HG03060 (cell line): ENCODE results near the gene LY86.

Source experiments
- ATAC-seq: cut with Tn5 transposase; IDR thresholded peaks from one replicate; pipeline ENCODE4 v1.9.1; 2021; ENCODE audit warnings: low read depth, moderate number of reproducible peaks; ENCODE audit not compliant: unreplicated experiment

The LY86 gene

DNA sequence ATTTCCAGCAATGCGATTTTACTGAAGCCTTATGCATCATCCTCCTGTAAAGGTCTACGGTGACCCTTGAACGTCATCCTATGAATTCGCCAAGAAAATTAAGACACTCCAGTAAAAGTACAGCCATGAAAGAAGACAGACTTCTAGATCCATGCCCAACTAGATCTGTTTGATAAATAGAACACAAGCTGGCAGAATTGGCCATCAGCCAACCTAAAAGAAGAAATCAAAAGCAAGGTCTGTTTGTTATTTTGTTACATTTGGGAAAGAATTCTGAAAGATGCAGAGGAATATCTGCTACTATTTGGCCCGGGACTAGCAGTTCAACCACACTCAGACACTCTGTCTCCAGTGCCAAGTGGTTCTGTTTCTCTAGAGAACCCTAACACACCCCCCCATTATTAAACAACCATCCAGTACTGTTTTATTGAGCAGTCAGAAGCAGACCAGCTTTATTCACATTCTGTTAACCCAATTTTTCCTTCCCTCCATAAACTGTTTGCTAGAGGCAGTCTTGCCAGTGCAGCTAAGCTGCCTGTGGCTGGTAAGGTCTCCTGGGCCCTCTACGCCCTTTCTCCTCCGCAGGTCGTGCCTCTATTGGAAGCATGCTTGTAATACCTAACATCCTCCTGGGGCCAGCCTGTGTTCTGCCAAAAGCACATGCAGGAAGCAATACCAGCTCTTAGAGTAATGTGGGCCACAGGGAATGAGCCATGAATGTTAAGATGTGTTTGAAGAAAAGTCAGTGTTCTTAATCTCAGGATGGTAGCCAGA is 30.7 kb downstream of the LY86 start:
- no peak for ATAC-seq

DNA sequence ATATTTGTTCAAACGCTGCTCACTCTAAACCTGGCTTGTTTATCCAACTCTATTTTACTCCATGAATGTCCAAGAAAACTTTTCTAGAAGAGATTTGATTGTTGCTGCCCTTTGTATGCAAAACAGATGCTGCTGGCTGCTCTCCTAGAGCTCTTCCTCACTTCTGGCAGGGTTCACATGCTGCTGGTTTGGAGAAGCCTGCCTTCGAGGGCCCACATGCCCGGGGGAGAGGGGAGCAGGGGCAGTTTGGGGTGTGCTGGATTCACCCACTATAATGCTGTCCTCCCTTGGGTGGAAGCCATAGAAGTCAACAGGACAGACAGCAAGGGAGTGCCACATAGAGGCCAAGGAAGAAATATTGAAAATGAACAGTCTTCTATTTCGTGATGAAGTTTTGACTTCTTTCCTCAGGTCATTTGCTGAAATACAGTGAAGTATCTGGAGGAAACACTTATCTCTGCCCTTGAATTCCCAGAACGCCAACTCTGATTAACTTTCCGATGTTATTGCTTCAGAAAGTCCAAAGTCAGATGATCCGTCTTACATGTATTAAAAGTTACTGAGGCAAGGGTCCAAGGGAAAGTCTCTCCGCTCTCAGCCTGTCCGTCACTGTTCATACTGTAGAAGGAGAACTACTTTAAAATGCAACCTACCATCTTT is 32.4 kb downstream of the LY86 start:
- no peak for ATAC-seq

DNA sequence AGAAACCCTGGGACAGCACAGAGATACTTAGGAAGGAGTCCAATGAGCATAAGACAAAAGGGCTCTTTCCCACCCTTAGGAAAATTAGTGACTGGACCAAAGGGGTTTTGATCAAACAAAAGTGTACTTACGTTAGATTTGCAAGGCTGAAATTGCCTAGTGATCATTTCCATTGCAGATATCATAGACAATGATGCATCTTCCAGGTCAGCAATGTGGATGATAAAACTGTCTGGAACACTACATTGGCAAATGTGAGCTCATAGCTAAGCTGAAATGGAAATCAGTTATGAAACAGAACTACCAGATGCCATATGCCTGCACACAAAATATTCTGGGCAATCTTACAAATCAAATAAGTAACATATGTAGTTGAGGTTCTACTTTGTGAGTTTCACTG is 34.0 kb downstream of the LY86 start:
- ATAC-seq, result no peak

DNA sequence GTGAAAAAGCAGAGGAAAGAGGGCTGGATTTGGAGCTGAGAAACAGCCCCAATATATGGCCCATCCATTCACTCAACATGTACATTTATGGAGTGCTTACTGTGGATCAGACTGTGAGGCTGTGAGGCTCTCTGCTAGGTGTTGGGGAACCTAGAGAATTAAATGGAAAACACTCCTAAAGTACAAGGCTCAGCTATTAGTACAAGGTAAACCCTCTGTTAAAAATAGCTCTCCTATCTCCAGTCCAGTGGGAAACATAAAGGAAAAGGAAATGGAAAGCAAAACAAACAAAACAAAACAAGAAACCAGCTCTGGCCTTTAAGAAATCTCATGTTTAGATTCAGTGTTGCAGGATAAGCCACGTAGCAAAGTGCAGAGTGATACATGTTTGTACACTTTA is 35.0 kb downstream of the LY86 start:
- ATAC-seq, result no peak

DNA sequence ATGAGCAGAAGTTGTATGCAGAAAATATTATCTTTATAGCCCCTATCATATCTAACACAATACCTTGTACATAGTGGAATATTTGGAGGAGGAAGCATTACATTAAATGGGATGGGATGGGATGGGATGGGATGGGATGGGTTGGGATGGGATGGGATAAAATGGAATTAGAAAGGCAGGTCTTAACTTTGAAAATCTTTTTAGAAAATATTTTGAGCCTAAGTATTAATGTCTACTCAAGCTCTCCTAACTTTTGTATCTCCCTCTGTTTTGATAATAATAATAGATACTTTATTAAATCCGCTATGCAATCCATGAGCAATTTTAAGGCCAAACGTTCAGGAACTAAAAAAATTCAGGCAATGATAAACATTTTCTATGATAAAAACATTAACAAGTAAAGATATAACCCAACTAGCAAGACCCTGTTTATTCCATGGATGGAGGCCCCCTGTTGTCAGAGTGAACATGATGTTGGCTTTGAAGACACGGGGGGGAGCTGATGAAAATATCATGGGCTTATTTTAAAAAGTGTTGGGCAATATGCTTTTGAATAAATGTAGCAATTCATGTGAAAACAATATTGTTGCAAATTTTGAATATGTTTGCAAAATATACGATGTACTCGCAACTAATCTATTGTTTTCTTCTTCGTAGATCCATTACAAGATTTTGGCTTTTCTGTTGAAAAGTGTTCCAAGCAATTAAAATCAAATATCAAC is 35.9 kb downstream of the LY86 start:
- no peak for ATAC-seq

DNA sequence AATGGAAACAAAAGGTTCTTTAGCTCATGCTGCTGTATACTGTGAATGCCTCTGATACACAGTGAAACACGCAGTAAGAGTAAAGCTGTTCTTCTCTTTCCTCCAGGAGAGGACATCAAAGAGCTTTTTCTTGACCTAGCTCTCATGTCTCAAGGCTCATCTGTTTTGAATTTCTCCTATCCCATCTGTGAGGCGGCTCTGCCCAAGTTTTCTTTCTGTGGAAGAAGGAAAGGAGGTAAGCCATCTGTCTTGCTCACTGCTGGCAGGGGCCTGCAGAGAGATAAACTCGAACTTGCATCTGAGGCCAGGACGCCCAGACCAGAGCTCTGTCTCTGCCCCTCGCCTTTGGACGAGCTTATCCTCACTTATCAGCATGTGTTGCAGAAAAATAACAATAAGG is 37.7 kb downstream of the LY86 start:
- ATAC-seq, result no peak

DNA sequence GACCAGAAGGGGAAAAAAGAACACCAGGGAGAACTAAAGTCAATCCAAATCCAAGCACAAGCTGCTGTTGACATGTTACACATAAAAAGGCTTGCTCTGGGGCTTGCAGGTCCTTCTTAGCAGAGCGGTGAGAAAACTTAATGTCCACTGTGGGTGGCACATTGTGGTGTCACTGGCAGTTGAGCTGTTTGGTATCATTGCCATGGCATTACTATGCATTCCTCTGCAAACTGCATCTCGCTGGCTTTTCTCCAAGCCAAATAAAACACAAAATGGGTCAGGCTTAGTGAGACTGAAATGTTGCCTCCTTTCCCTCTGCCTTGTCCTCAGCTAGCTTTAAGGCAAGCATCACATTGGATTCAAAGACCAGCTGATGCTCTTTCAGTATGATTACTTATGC is 40.9 kb downstream of the LY86 start:
- no peak for ATAC-seq

DNA sequence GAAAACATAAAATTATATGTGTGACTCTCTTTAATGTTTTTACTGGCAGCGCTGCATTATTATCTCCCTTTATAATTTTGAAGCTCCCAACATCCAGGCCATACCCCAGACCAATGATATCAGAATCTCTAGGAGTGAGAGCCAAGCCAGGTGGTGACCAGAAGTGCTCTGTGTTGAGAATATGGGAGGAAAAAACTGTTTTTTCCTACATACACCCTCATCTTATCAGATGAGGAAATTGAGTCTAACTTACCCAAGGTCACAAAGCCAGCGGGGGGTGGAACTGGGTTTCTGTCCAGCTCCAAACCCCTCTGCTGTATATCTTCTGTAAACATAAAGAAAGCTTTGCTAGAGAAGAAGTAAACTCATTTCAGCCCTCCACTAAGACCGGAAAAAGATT is 42.5 kb downstream of the LY86 start:
- no peak for ATAC-seq

DNA sequence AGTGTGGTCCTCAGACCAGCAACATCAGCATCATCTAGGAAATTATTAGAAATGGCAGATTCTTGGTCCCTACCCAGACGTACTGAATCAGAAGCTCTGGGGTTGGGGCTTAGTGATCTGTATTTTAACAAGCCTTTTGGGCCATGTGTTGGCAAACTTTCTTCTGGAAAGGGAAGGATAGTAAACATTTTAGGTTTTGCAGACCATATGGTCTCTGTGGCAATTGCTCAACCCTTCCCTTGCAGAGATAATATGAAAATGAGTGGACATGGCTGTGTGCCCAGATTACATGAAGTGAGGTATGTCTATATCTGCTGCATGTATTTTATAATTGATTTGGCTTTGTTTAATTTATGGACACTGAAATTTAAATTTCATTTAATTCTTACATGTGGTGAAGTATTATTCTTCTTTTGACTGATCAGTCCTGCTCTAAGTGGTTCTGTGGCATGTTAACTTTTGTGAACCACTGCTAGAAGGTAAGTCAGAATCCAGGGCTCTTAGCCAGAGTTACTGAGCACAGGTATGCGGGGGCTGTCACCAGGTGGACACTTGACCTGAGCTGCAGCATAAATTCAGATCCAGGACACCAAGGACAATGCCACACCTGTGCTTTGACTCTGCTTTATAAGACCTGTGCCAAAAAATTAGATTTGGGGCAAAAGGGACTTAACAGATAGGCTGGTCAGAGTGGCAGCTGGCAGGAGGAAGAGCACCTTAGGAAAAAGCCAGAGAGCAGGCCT is 43.2 kb downstream of the LY86 start:
- no peak for ATAC-seq

DNA sequence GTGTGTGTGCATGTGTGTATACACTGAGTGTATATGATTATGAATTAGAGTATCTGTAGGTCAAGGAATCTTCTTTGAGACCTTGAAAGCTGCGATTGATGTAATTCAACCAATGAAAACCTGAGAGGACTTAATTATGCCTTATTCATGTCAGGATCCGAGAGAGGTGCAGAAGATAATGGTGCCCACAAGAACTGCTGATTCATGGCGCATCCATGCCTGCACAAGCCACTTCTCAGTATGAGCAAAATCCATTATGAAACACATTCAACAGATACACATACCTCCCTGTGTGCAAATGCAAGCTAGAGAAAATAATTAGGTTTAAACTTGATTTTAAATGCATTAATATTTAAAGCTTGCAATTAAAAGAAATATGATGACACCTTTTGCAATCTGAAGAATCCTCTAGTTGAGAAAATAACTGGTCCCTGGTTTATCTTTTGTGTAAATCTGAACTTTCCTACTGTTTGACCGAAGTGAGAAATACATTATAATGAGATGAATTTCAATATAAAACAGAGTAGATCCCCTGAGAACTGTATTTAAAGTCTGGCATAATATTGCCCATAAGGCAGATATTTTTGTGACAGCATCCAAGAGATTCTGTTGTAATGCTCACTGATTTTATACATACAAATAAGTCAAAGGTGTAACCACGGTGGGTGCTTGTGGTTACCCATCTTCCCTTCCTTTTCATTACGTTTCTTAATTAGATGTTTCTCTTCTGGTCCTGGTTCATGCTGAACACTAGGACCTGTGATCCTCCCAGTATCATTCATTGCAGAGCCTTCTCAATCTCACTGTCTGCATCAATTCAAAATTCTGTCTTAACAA is 45.6 kb downstream of the LY86 start:
- no peak for ATAC-seq

DNA sequence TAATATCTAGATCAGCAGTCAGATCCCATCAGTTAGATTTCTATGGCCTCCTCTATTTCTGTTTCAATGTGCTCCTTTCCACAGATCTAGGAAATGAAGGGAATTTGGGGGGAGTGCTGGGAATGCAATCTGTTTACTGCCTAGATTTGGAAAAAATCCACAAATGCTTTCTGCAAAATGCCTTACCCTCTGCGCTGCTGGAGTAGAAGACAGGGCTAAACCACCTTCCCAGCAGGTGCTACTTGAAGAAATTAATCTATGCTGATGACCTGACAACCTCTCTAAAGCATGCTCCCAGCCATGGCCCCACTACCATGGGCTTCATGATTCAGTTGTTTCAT is 46.2 kb downstream of the LY86 start:
- ATAC-seq, result no peak

DNA sequence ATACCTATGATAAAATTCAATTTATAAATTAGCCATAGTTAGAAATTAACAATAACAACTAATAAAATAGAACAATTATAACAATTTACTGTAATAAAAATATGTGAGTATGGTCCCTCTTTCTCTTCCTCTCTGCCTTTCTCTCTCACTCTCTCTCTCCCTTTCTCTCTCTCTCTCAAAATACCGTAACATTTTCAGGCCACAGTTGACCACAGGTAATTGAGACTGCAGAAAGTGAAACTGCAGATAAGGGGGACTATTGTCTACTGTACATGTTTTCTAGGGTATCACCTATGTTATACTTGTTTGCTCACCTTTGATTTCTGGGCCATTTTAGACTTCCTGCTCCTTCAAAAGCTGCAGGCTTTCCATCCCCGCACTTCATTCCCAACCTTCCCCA is 46.8 kb downstream of the LY86 start:
- no peak for ATAC-seq

DNA sequence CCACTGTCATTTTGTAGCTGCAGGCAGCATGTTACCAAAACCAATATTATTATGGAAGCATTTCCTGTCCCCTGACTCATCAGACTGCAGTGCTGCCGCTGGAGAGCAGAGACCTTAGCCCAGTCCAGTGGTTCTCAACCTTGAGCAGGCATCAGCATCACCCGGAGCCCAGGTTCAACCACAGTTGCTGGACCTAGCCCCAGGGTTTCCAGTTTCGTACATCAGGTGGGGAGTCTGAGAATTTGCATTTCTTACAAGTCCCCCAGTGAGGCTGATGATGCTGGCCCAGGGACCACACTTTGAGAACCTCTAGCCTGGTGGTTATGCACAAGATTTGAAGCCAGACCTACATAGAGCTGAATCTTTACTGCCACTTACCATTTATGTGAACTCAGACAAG is 47.3 kb downstream of the LY86 start:
- no peak for ATAC-seq

DNA sequence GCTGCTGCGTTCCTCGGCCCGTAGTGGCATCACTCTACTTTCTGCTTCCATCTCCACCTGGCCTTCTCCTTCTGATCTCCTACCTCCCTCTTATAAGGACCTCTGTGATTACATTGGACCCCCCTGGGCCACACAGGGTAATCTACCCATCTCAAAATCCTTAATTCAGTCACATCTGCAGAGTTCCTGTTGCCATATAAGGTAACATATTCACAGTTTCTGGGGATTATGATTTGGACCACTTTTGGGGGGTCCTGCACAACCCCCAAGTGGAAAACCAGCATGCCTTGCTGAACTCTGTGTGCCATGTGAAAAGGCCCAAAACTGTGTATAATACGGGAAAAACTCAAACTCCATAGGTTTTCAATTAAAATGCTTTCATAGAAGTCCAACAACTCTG is 51.1 kb downstream of the LY86 start:
- no peak for ATAC-seq

DNA sequence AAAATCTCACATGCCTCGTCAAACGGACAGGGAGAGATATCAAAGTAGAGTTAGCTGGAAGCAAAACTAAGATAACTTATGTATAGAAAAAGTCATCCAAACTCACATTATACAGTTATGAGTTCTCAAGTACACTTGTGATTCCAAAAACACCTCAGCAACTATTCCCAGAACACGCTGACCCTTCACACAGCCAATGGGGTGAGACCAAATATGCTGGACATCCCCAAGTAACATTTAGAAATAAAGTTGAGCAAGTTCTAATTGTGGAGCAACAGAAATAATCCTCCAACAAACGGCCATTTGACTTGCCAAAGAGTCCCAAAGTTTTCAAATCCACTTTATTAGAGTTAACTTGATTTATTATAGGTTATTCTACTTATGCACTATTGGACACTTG is 52.4 kb downstream of the LY86 start:
- ATAC-seq, result no peak

DNA sequence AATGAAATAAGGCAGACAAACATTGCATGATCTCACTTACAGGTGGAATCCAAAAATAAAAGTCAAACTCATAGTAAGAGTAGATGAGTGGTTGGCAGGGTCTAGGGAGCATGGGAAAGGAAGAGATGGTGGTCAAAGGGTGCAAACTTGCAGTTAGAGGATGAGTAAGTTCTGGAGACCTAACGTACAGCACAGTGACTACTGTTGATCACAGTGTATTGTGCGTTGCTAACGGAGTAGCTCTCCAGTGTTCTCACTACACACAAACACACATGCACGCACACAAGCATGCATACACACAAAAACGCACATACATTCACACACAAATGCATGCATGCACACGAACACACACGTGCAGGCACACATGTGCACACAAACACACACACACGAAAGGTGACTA is 54.9 kb downstream of the LY86 start:
- ATAC-seq, result no peak

DNA sequence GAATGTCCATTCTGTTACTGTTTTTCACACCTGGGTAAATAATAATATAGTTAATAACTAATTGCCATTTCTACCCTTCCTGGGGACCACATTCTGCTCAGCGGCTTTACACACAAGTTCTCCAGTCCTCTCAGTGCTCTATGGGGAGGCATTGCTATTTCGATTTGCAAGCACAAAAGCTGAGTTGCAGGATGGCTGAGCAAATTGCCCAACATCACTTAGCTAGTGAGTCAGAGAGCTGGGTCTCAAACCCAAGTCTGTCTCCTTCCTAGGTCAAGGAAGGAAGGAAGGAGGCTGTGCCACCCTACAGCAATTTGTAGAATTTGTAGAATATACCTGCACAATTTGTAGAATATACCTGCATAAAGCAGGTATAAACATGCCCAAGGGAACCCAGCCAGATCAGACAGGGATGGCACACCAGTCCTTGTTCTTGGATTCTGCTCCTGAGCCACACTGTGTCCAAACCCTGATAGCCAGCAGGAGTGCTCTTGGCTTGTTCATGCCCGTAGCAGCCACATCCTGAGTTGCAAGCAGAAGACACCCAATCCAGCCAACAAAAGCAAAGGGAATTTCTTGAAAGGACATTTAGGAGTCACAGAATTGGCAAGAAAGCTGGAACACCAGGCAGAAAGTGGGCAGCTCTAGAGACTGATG is 56.9 kb downstream of the LY86 start:
- no peak for ATAC-seq

DNA sequence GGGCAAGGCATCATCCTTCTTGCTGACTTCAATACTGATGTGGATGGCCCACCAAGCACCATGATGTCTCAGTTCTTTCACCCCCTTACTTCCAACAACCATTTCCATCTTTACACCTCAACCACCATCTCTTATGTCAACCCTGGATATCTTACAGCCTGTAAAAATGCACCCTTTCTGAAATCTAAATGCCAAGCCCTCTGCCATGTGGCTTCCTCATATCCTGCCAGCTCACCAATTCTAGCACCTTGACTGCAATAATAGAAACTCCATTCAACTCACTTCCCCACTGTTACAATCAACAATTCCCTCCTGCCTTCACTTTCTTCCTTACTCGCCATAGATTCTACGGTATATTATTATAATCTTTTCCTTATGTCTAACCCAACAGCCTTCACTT is 57.9 kb downstream of the LY86 start:
- ATAC-seq, result no peak

DNA sequence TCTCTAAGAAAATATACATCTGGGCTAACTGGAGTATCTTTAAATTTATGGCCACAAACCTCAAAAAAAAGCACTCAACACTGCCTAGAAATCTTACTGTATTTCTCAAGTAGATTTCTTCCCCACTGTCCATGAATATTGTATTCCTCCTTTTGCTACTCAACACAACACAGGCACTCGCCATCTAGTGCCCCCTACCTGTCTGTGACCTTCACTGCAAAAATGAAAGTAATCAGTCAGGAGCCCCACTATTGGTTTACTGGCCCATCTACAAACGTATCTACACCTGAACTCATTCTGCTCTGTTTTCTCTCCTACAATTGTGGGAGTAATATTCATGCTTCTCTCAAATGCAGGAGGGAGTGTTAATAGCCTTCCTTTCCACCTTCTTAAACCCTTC is 58.3 kb downstream of the LY86 start:
- no peak for ATAC-seq
